Epithelial cell of proximal tubule (primary cell): Measurements from ENCODE around the gene SS18L1. TPM values are rescaled to one million over a fixed set of nuclear protein-coding genes. Genes with fewer than 3 reads are reported as not detected.

Source experiments
- DNase-seq: peaks from one replicate; pipeline ENCODE4 v3.0.0-alpha.2; 2011; ENCODE audit warnings: low read depth
- H3K4me3 ChIP-seq: 2 replicates; pipeline ENCODE4 v1.5.1; 2011; ENCODE audit warnings: low read depth, mild to moderate bottlenecking, low read length
- total RNA-seq: library from RNA; depleted of rRNA; stranded (reverse); fragments of >200 nt; gene quantifications from 2 replicates; pipeline ENCODE4 v1.2.3, GENCODE V29; 2015
- TF ChIP-seq, protein P1 (sequence below): conservative IDR thresholded peaks from 2 replicates; pipeline ENCODE4 v1.5.1; 2012; ENCODE audit warnings: low read depth, mild to moderate bottlenecking, low read length

Gene SS18L1
- total RNA-seq, 1 donor from 2014 or later = 11.4 TPM

DNA sequence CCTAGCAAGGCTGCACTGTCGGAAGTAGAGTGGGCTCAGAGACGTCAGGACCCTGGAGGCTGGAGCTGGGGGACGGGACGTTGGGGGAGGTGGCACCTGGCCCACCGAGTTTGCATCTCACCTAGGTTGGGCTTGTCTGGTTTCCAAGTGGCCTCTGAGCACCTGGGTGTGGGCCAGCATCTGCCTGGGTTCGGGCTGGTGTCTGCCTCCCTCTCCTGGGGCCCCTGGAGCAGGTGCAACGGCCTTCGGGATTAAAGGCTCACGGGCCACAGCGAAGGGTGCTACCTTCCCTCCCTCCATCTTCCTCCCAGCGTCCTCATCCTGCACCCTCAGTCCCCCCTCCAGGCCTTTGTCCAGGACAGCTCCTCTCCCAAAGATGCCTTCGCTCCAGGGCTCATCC lies 70.5 kb downstream of the SS18L1 start:
- TF ChIP-seq, protein P1, sequence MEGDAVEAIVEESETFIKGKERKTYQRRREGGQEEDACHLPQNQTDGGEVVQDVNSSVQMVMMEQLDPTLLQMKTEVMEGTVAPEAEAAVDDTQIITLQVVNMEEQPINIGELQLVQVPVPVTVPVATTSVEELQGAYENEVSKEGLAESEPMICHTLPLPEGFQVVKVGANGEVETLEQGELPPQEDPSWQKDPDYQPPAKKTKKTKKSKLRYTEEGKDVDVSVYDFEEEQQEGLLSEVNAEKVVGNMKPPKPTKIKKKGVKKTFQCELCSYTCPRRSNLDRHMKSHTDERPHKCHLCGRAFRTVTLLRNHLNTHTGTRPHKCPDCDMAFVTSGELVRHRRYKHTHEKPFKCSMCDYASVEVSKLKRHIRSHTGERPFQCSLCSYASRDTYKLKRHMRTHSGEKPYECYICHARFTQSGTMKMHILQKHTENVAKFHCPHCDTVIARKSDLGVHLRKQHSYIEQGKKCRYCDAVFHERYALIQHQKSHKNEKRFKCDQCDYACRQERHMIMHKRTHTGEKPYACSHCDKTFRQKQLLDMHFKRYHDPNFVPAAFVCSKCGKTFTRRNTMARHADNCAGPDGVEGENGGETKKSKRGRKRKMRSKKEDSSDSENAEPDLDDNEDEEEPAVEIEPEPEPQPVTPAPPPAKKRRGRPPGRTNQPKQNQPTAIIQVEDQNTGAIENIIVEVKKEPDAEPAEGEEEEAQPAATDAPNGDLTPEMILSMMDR = no peak
- DNase-seq = no peak
- H3K4me3 ChIP-seq = no peak overlapping the region

DNA sequence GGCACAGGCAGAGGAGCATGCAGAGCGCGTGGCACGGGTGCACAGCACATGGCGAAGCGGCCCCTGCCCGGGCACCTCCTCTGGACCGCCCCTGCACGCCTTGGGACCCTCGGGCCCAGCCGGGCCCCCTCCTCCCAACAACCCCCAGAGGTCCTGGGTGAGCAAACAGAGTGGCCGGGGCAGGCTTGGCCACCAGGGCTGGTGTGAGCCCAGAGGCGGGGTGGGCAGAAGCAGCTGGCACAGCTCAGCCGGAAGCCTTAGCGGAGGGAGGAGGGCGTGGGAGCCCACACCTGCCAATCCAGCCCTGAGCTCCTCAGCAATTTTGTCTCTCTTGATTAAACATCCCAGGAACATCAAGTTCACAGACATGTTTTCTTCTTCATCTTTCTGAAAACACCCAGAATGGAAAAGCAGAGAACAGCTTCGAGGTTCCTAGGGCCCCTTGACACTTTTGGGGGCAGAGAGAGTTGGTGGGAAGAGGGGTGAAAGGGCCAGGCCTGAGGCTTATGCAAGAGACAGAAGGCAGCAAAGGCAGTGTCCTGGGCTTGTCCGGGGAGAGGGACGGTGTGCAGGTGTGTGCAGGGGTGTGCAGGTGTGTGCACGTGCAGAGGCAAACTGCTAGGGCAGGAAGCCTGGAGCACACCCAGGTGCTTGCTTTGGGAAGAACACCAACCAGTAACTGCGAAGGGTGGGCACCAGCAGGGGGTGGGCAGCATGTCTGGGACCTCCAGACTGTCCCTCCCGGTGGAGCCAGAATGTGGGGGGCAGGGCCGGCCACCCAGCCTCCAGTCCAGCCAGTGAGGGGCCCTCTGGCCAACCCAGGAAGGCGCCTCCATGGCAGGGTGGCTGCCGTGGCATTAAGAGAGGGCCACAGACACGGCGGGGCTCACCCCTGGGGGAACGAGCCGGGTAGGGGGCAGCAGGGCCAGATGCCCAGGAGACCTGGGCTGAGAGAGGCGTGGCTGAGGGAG lies 71.7 kb downstream of the SS18L1 start:
- no peak overlapping the region for H3K4me3 ChIP-seq
- no peak for DNase-seq
- TF ChIP-seq, protein P1 = no peak

DNA sequence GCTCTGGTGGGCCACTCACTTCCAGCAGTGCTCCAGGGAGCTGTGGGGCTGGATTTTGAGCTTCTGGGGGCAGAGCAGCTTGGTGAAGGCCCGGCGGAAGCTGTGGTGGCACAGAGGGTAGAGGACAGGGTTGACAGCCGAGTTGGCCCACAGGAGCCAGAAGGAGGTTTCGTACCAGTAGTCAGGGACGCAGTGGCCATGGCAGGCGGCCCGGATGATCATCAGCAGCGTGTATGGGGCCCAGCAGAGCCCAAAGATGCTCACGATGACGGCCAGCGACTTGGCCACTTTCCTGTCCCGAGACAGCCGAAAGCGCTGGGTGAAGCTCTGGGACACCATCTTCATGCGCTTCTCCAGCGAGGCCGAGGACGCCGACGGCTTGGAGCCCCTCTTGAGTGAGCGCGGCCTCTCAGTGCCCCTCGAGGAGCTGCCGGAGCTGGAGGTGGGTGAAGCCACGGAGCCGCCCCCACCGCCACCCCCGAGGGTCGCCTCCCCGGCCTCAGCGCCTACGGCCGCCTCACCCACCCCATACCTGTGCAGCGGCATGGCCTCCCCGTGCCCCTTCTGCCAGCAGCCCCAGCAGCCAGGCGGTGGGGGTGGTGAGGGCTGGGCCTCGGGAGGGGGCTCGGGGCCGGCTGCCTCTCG lies 72.5 kb downstream of the SS18L1 start:
- DNase-seq = no peak
- H3K4me3 ChIP-seq = no peak overlapping the region
- TF ChIP-seq, protein P1 = no peak

DNA sequence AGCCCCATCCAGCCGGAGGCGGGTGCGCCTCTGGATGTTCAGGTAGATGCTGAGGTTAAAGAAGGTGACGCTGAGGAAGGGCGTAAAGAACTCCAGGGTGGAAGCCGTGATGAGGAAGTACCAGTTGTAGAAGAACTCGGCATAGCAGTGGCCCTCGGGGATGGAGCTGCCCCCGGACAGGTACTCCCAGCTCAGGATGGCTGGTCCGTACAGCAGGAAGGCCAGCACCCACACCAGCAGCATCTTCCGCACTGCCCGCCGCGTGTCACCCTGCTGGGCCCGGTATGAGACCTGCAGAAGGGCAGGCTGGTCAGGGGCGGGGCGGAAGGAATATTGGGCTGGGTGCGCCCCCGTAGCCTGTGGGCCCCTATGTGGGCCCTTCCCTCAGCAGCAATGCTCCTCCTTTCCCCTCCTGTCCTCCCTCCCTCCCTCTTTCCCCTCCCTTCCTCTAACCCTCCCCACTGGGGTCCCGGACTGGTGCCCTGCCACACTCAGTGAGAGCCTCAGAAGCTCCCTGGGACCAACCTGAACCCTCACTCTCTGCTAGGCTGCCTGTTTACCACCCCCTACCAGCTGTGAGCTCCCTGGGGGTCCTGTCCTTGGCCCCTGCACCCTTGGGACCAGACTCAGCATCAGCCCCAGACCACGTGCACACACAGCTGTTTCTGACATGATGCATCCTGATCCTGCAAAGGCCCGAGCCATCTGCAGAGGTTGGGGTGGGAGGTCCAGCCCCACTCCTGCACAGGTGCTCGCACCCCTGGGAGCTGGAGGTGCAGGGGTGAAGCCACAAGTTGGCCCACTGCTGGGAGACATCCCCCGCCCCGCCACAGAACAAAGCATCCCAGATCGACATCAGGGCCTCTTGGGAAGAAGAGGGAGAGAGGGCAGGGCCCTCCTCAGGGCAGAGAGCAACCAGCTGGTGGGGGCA lies 73.3 kb downstream of the SS18L1 start:
- H3K4me3 ChIP-seq = no peak overlapping the region
- TF ChIP-seq, protein P1 = no peak
- DNase-seq = no peak

DNA sequence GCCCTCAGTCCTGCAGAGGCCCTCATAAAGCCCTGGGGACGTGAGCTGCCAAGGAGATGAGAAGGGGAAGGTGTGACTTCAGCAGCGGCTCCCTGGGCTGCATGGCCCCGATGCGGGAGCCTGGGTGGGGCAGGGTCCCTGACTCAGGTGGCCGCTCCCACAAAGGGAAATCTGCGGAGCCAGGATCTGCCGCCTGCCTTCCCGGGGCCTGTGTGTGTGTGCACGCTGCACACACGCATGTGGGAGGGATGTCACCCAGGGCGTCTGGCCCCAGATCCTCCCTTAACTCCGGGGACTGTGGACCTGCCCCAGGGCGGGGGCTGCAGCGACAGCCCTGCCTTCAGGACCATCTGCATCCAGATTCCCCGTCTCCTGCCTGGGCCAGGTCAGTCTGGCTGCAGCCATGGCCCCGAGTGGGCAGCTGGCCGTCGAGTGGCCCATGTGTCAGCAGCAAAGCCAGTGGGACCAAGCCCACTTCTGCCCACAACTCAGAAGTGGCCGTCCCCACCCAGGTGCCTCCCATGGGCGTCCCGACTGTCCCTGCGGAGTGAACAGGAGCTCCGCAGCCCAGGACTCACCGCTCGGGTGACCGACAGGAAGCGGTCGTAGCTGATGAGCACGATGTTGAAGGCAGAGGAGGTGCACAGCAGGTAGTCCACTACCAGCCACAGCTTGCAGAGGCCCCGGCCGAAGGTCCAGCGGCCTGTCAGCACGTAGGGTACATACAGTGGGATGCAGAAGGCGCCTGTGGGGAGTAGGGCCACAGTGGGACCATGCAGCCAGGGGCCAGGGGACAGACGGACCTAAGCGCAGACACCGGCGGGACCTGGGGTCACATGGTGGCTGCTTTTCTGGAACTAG lies 74.6 kb downstream of the SS18L1 start:
- no peak overlapping the region for H3K4me3 ChIP-seq
- TF ChIP-seq, protein P1 = no peak
- no peak for DNase-seq
